Endothelial cell of umbilical vein (primary cell): ENCODE results near the gene LRRN4CL. TPM values are rescaled to one million over a fixed set of nuclear protein-coding genes. Genes with fewer than 3 reads are reported as not detected.

Experiments used
- BruUV-seq: library from RNA; stranded (reverse); fragments of 400-500 nt; replicated peaks from 2 replicates; lab custom pipeline; 2021; lab: Mats Ljungman, UMichigan
- CTCF ChIA-PET: fragments of 300-600, 350-600 bp; sonication (Branson Sonifier 250); formaldehyde crosslinking; loops from one replicate; lab custom pipeline; 2021; ENCODE audit warnings: antibody characterized with exemption, inconsistent platforms; lab: Charles Lee
- POLR2A ChIA-PET: fragments of 300-600, 350-600 bp; sonication (Branson Sonifier 250); formaldehyde crosslinking; loops from one replicate; lab custom pipeline; 2021; ENCODE audit warnings: antibody characterized with exemption, inconsistent platforms; lab: Charles Lee
- DNase-seq: peaks from one replicate; pipeline ENCODE4 v3.0.0-alpha.2; 2011; ENCODE audit warnings: low read depth, low spot score
- FAIRE-seq: peaks from 2 replicates; lab custom pipeline; 2011; peaks lifted over from hg19 to GRCh38; lab: Jason Lieb, UNC
- H2AFZ ChIP-seq: 2 replicates; pipeline ENCODE4 v1.6.0; 2012; ENCODE audit warnings: low read depth, low read length, control low read depth, inconsistent platforms
- H3K27ac ChIP-seq: 2 replicates; pipeline ENCODE4 v1.5.1; 2011; ENCODE audit warnings: low read depth, mild to moderate bottlenecking, control low read depth, low read length, moderate library complexity; ENCODE audit not compliant: insufficient read depth
- H3K27me3 ChIP-seq, 2 experiments: 2 replicates each; pipeline versions ENCODE4 v1.6.0 to v1.6.1; 2011; ENCODE audit warnings: low read length in 2 of 2, mixed read lengths in 1 of 2; ENCODE audit not compliant: control insufficient read depth in 2 of 2, insufficient read depth in 2 of 2
- H3K36me3 ChIP-seq, 2 experiments: 2 replicates in 1 of 2; 3 replicates in 1 of 2; pipeline ENCODE4 v1.5.1; 2011; ENCODE audit warnings: low read length in 2 of 2, mild to moderate bottlenecking in 1 of 2, moderate library complexity in 1 of 2; ENCODE audit not compliant: control insufficient read depth in 2 of 2, insufficient read depth in 2 of 2; ENCODE audit errors: extremely low read depth in 1 of 2
- H3K4me1 ChIP-seq: 3 replicates; pipeline ENCODE4 v1.5.1; 2011; ENCODE audit warnings: mild to moderate bottlenecking, low read length; ENCODE audit not compliant: control insufficient read depth, insufficient read depth; ENCODE audit errors: extremely low read depth
- H3K4me2 ChIP-seq: 2 replicates; pipeline ENCODE4 v1.6.1; 2011; ENCODE audit warnings: low read length, control low read depth, mixed read lengths; ENCODE audit not compliant: insufficient read depth
- H3K4me3 ChIP-seq, 3 experiments: fragments of 200-600 bp in 1 of 3; sonication (generic), shearing (Covaris generic) in 1 of 3; replicated peaks in 1 of 3; 2 replicates each; pipeline ENCODE4 v1.5.1; 2011 to 2016; ENCODE audit warnings: control low read depth in 3 of 3, low read length in 3 of 3, mild to moderate bottlenecking in 2 of 3, inconsistent platforms in 1 of 3, low read depth in 1 of 3, moderate library complexity in 1 of 3; ENCODE audit not compliant: insufficient read depth in 1 of 3
- H3K79me2 ChIP-seq: 2 replicates; pipeline ENCODE4 v1.6.0; 2012; ENCODE audit warnings: low read length, inconsistent platforms; ENCODE audit not compliant: control insufficient read depth, insufficient read depth
- H3K9ac ChIP-seq: replicated peaks from 2 replicates; pipeline ENCODE3; 2011; ENCODE audit warnings: low read length, control low read depth; ENCODE audit not compliant: insufficient read depth; ENCODE audit errors: extremely low read depth
- H3K9me1 ChIP-seq: replicated peaks from 3 replicates; pipeline ENCODE4 v1.6.0; 2011; ENCODE audit warnings: mild to moderate bottlenecking, low read length; ENCODE audit not compliant: control insufficient read depth, insufficient read depth; ENCODE audit errors: extremely low read depth
- H3K9me3 ChIP-seq: replicated peaks from 2 replicates; pipeline ENCODE4 v1.5.1; 2012; ENCODE audit warnings: low read length, inconsistent platforms; ENCODE audit not compliant: control insufficient read depth, insufficient read depth
- H4K20me1 ChIP-seq: replicated peaks from 2 replicates; pipeline ENCODE3; 2011; ENCODE audit warnings: mild to moderate bottlenecking, low read length; ENCODE audit not compliant: control insufficient read depth, insufficient read depth; ENCODE audit errors: extremely low read depth
- FOS ChIP-seq: IDR thresholded peaks from 2 replicates; pipeline ENCODE4 v1.6.1; 2011; ENCODE audit warnings: mild to moderate bottlenecking, low read length, moderate library complexity, borderline replicate concordance; ENCODE audit not compliant: insufficient read depth
- GATA2 ChIP-seq: IDR thresholded peaks from 2 replicates; pipeline ENCODE4 v1.7.0; 2011; ENCODE audit warnings: low read depth, mild to moderate bottlenecking, moderate library complexity, mixed read lengths, low read length; ENCODE audit not compliant: insufficient read length, insufficient read depth
- JUN ChIP-seq: IDR thresholded peaks from 2 replicates; pipeline ENCODE4 v1.6.1; 2011; ENCODE audit warnings: borderline replicate concordance, low read depth; ENCODE audit not compliant: insufficient read length, insufficient read depth
- MYC ChIP-seq: IDR thresholded peaks from one replicate; pipeline ENCODE4 v1.6.1; 2011; ENCODE audit warnings: mild to moderate bottlenecking, low read depth, low read length
- POLR2A ChIP-seq: IDR thresholded peaks from 2 replicates; pipeline ENCODE4 v1.6.1; 2012; ENCODE audit warnings: low read depth, mild to moderate bottlenecking, control low read depth, low read length
- POLR2AphosphoS5 ChIP-seq: IDR thresholded peaks from 2 replicates; pipeline ENCODE4 v1.6.1; 2012; ENCODE audit warnings: low read depth, mild to moderate bottlenecking, control low read depth, low read length, moderate library complexity; ENCODE audit not compliant: insufficient read depth
- dilution Hi-C: fragments of 300-500 bp; cut with MboI; formaldehyde crosslinking; loops from one replicate; pipeline ENCODE4 v1.15.0; 2019; ENCODE audit warnings: low sequenced_read_pairs; ENCODE audit not compliant: extremely low pct_ligation_motif_present
- intact Hi-C: fragments of 100-400 bp; cut with micrococcal nuclease; formaldehyde crosslinking; loops from one replicate; pipeline ENCODE4 v1.10.0; 2022
- polyA plus RNA-seq, 4 experiments: library from polyadenylated mRNA; depleted of rRNA in 3 of 4; stranded (reverse) in 3 of 4; unstranded in 1 of 4; fragments of >200 nt; gene quantifications; 2 replicates each; pipeline versions ENCODE4 v1.2.1 to v1.2.3, GENCODE V29; 2011 to 2012; ENCODE audit warnings: missing spikeins in 1 of 4
- total RNA-seq: library from RNA; stranded (reverse); gene quantifications from 2 replicates; pipeline ENCODE4 v1.2.3, GENCODE V29; 2021
- TF ChIP-seq, protein P1 (sequence below): IDR thresholded peaks from 2 replicates; pipeline ENCODE4 v1.6.1; 2011; ENCODE audit not compliant: insufficient read depth, insufficient read length
- TF ChIP-seq, protein P2 (sequence below), 2 donors: IDR thresholded peaks; 1 replicate in 1 of 2; 2 replicates in 1 of 2; pipeline ENCODE4 v1.5.1; 2011; ENCODE audit warnings: low read length in 2 of 2, mild to moderate bottlenecking in 2 of 2, moderate library complexity in 2 of 2, control low read depth in 1 of 2, inconsistent platforms in 1 of 2, low read depth in 1 of 2; ENCODE audit not compliant: insufficient read depth in 1 of 2; ENCODE audit errors: extremely low read depth in 1 of 2

LRRN4CL gene
- total and polyA plus RNA-seq, 2 donors (not counting 3 experiments of a cell fraction or from before 2014, with no cell fraction given): 0.20 TPM; not detected in 1

- BruUV-seq: no TSS peak
- peak overlapping the region; percentile 82 for H3K4me2 ChIP-seq
- ChIA-PET POLR2A (interaction anchor here (0.7 to 1.5 kb wide), 3 partner anchors 41 to 135 kb away, joined by 3 to 19 read pairs (median 3); partner anchors contain the start of genes C11orf98, CSKMT and TUT1), CTCF (interaction anchor here (0.9 to 2.5 kb wide), 8 partner anchors 10 to 163 kb away, joined by 3 to 14 read pairs (median 4); partner anchors contain the start of genes C11orf98, CSKMT and HNRNPUL2)
- TF ChIP-seq MYC (no peak), FOS (peak; percentile 27), POLR2A (peak; percentile 49), GATA2 (no peak), JUN (no peak), POLR2AphosphoS5 (peak; percentile 85)
- TF ChIP-seq, protein P1, sequence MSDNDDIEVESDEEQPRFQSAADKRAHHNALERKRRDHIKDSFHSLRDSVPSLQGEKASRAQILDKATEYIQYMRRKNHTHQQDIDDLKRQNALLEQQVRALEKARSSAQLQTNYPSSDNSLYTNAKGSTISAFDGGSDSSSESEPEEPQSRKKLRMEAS: no peak
- TF ChIP-seq, protein P2, sequence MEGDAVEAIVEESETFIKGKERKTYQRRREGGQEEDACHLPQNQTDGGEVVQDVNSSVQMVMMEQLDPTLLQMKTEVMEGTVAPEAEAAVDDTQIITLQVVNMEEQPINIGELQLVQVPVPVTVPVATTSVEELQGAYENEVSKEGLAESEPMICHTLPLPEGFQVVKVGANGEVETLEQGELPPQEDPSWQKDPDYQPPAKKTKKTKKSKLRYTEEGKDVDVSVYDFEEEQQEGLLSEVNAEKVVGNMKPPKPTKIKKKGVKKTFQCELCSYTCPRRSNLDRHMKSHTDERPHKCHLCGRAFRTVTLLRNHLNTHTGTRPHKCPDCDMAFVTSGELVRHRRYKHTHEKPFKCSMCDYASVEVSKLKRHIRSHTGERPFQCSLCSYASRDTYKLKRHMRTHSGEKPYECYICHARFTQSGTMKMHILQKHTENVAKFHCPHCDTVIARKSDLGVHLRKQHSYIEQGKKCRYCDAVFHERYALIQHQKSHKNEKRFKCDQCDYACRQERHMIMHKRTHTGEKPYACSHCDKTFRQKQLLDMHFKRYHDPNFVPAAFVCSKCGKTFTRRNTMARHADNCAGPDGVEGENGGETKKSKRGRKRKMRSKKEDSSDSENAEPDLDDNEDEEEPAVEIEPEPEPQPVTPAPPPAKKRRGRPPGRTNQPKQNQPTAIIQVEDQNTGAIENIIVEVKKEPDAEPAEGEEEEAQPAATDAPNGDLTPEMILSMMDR (IDR thresholded peaks at IDR 0.05; ENCODE audit: extremely low read depth in 1 of 2, insufficient read depth in 1 of 2, low read depth in 1 of 2, low read length in 2 of 2): no peak
- H3K27me3 ChIP-seq: no peaks in the 10 kb centered on the region
- H3K9ac ChIP-seq: peak overlapping the region; percentile 65
- H3K4me1 ChIP-seq: peaks cover 25% of the 10 kb centered on the region
- no peaks in the 10 kb centered on the region for H3K9me3 ChIP-seq
- H3K9me1 ChIP-seq: no peaks in the 10 kb centered on the region
- FAIRE-seq (peak; percentile 96), DNase-seq (peak; percentile 95)
- H2AFZ ChIP-seq: peak overlapping the region; percentile 89
- dilution Hi-C loops (no loop called here), intact Hi-C loops (loop anchor here (1.0 to 5.0 kb wide), 4 partner anchors 39 to 105 kb away; partner anchors contain the start of genes C11orf98, CSKMT, INTS5 and MTA2)
- no peaks in the 10 kb centered on the region for H4K20me1 ChIP-seq
- peak overlapping the region; percentile 13 to 81 (median 41) for H3K4me3 ChIP-seq
- H3K79me2 ChIP-seq: no peaks in the 10 kb centered on the region
- H3K27ac ChIP-seq: peak overlapping the region; percentile 37
- H3K36me3 ChIP-seq: peaks cover 2 to 3% of the 10 kb centered on the region in 2 experiments
These were observed 16.8 kb upstream of the LRRN4CL start for GRCh38 chr11:62705880-62706849.
